Suprapubic skin (tissue), 4 donors: ENCODE data around the gene TMEM270. TPM values are rescaled to one million over a fixed set of nuclear protein-coding genes. Genes with fewer than 3 reads are reported as not detected.
"Not testable (repeated sequence)": the region's sequence is repeated elsewhere in the genome, so short reads cannot be mapped to it uniquely, and the experiment has no call there.

Source experiments
- DNase-seq, 2 donors: peaks; one replicate each; pipeline ENCODE4 v3.0.0-alpha.2; 2019; ENCODE audit warnings: low spot score in 2 of 2
- H3K27ac ChIP-seq: fragments of 200-600 bp; sonication (generic); one replicate; pipeline ENCODE4 v1.5.1; 2019
- H3K27me3 ChIP-seq: fragments of 200-600 bp; sonication (generic); one replicate; pipeline ENCODE4 v1.5.1; 2019
- H3K36me3 ChIP-seq: fragments of 200-600 bp; sonication (generic); one replicate; pipeline ENCODE4 v1.5.1; 2019
- H3K4me1 ChIP-seq: fragments of 200-600 bp; sonication (generic); one replicate; pipeline ENCODE4 v1.5.1; 2019
- H3K4me3 ChIP-seq: fragments of 200-600 bp; sonication (generic); one replicate; pipeline ENCODE4 v1.5.1; 2019; ENCODE audit warnings: mild to moderate bottlenecking
- H3K9me3 ChIP-seq: fragments of 200-600 bp; sonication (generic); one replicate; pipeline ENCODE4 v1.5.1; 2019
- CTCF ChIP-seq, 2 donors: fragments of 200-600 bp in 1 of 2; fragments of 450-650 bp in 1 of 2; sonication (generic) in 1 of 2; IDR thresholded peaks; one replicate each; pipeline ENCODE4 v1.5.1; 2016 to 2019; ENCODE audit warnings: antibody characterized with exemption in 2 of 2, mild to moderate bottlenecking in 1 of 2, moderate library complexity in 1 of 2
- EP300 ChIP-seq: sonication (generic); formaldehyde crosslinking; IDR thresholded peaks from one replicate; pipeline ENCODE4 v1.6.1; 2017; ENCODE audit warnings: antibody characterized with exemption
- POLR2A ChIP-seq, 2 donors: fragments of 450-650 bp; IDR thresholded peaks; one replicate each; pipeline ENCODE4 v1.6.1; 2017; ENCODE audit warnings: antibody characterized with exemption in 2 of 2, mild to moderate bottlenecking in 2 of 2, moderate library complexity in 2 of 2
- POLR2AphosphoS5 ChIP-seq, 3 donors: sonication (generic); formaldehyde crosslinking; IDR thresholded peaks; one replicate each; pipeline ENCODE4 v1.6.1; 2017; ENCODE audit warnings: antibody characterized with exemption in 3 of 3
- WGBS: methylation state at CpG from one replicate; pipeline ENCODE4 v1.1.5; 2018; 5-methylcytosine and 5-hydroxymethylcytosine counted together
- total RNA-seq, 4 donors: library from RNA; depleted of rRNA; stranded (reverse); fragments of >200 nt; gene quantifications; one replicate each; pipeline ENCODE4 v1.1.0, GENCODE V29; 2016

Gene TMEM270
- total RNA-seq, 4 donors from 2014 or later, result not detected

GRCh38 chr7:73879977-73880681 lies 19.2 kb downstream of the TMEM270 start:
- Histone ChIP-seq H3K4me3 (no peak overlapping the region), H3K4me1 (peaks cover 27% of the 10 kb centered on the region), H3K27ac (peak overlapping the region; percentile 82), H3K27me3 (no peaks in the 10 kb centered on the region), H3K9me3 (no peaks in the 10 kb centered on the region), H3K36me3 (no peaks in the 10 kb centered on the region)
- no peak for TF ChIP-seq POLR2A (IDR thresholded peaks at IDR 0.05)
- TF ChIP-seq POLR2AphosphoS5 (IDR thresholded peaks at IDR 0.05), result peak in 1 of 3 donors; percentile 45
- peak; percentile 86 to 87 for DNase-seq
- WGBS, result 42% methylated on average over 17 of the region's 18 CpGs

- Histone ChIP-seq H3K9me3 (no peaks in the 10 kb centered on the region), H3K4me3 (no peak overlapping the region), H3K27ac (peak overlapping the region; percentile 82), H3K36me3 (no peaks in the 10 kb centered on the region), H3K4me1 (peaks cover 27% of the 10 kb centered on the region), H3K27me3 (no peaks in the 10 kb centered on the region)
- DNase-seq, result no peak
- 26% methylated on average over 13 of the region's 13 CpGs for WGBS
- TF ChIP-seq EP300, result no peak
- TF ChIP-seq POLR2A (IDR thresholded peaks at IDR 0.05), result no peak
- TF ChIP-seq CTCF (IDR thresholded peaks at IDR 0.05), result no peak
- no peak for TF ChIP-seq POLR2AphosphoS5 (IDR thresholded peaks at IDR 0.05)
Observed at GRCh38 chr7:73880755-73881328, 19.9 kb downstream of the TMEM270 start.

- Histone ChIP-seq H3K27me3 (no peaks in the 10 kb centered on the region), H3K9me3 (no peaks in the 10 kb centered on the region), H3K27ac (peak overlapping the region; percentile 82), H3K4me1 (peaks cover 32% of the 10 kb centered on the region), H3K4me3 (no peak overlapping the region), H3K36me3 (no peaks in the 10 kb centered on the region)
- no peak for DNase-seq
- WGBS, result 44% methylated on average over 5 of the region's 5 CpGs
- TF ChIP-seq CTCF (IDR thresholded peaks at IDR 0.05) (no peak), POLR2A (IDR thresholded peaks at IDR 0.05) (no peak), EP300 (no peak), POLR2AphosphoS5 (IDR thresholded peaks at IDR 0.05) (no peak)
Observed at GRCh38 chr7:73881352-73882046, 20.5 kb downstream of the TMEM270 start.

- no peaks in the 10 kb centered on the region for H3K27me3 ChIP-seq
- no peak for TF ChIP-seq POLR2AphosphoS5 (IDR thresholded peaks at IDR 0.05)
- H3K4me3 ChIP-seq, result no peak overlapping the region
- peaks cover 38% of the 10 kb centered on the region for H3K4me1 ChIP-seq
- no peaks in the 10 kb centered on the region for H3K36me3 ChIP-seq
- WGBS, result 89% methylated on average over 3 of the region's 3 CpGs
- no peaks in the 10 kb centered on the region for H3K9me3 ChIP-seq
- no peak for DNase-seq
- peak overlapping the region; percentile 82 for H3K27ac ChIP-seq
Observed at GRCh38 chr7:73882047-73882402, 21.1 kb downstream of the TMEM270 start.

GRCh38 chr7:73884867-73885422 lies 24.0 kb downstream of the TMEM270 start:
- DNase-seq, H3K27ac ChIP-seq, H3K4me3 ChIP-seq, H3K9me3 ChIP-seq, H3K36me3 ChIP-seq, H3K27me3 ChIP-seq: not testable (repeated sequence)
- WGBS, result 87% methylated on average over 3 of the region's 3 CpGs
- peaks cover 33% of the 10 kb centered on the region for H3K4me1 ChIP-seq

- TF ChIP-seq POLR2AphosphoS5 (IDR thresholded peaks at IDR 0.05), result no peak
- Histone ChIP-seq H3K4me1 (peaks cover 33% of the 10 kb centered on the region), H3K9me3 (no peaks in the 10 kb centered on the region), H3K27ac (no peak overlapping the region), H3K27me3 (no peaks in the 10 kb centered on the region), H3K36me3 (no peaks in the 10 kb centered on the region), H3K4me3 (no peak overlapping the region)
- WGBS, result 100% methylated on average over 3 of the region's 3 CpGs
- no peak for DNase-seq
Observed at GRCh38 chr7:73885433-73885974, 24.5 kb downstream of the TMEM270 start.
